ENCODE data around the gene VPS13C. TPM values are rescaled to one million over a fixed set of nuclear protein-coding genes. Genes with fewer than 3 reads are reported as not detected.

The VPS13C gene
- total RNA-seq, 1 donor, result 117 TPM

GRCh38 chr15:62107571-62108121 is 47.4 kb upstream of the VPS13C start:
- Histone ChIP-seq H4K20me1 (ENCODE audit: insufficient read depth, low read length) (no peaks in the 10 kb centered on the region), H3K9me3 (ENCODE audit: low read depth, low read length) (no peaks in the 10 kb centered on the region), H3K27ac (ENCODE audit: low read depth, low read length) (no peak overlapping the region), H3K36me3 (ENCODE audit: insufficient read depth, low read length) (no peaks in the 10 kb centered on the region), H3K4me2 (ENCODE audit: insufficient read depth, low read length) (no peak overlapping the region), H3K4me3 (ENCODE audit: insufficient read depth, low read length) (no peak overlapping the region), H3K27me3 (ENCODE audit: insufficient read depth, low read length) (no peaks in the 10 kb centered on the region), H3K79me2 (ENCODE audit: insufficient read depth, low read length) (no peaks in the 10 kb centered on the region), H3K4me1 (ENCODE audit: insufficient read depth, low read length) (peaks cover 15% of the 10 kb centered on the region), H2AFZ (ENCODE audit: low read length) (no peak overlapping the region)
- DNase-seq (ENCODE audit: insufficient read length, low spot score, missing footprints), result no peak
- no peak for TF ChIP-seq CTCF (IDR thresholded peaks at IDR 0.05; ENCODE audit: extremely low read depth, low read depth, low read length)

DNA sequence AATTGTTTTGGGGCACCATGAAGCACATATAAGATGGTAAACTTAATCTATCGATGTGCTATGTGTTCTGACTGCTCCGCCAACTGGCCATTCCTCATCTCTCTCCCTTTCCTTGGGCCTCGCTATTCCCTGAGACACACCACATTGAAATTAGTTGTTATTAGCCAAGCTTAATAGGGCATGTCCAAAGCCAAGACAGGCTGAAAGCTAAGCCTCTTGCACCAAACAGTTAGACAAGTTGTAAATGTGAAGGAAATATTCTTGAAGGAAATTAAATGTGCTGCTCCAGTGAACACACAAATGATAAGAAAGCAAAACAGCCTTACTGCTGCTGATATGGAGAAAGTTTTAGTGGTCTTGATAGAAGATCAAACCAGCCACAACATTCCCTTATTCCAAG is 45.8 kb upstream of the VPS13C start:
- H3K4me2 ChIP-seq (ENCODE audit: insufficient read depth, low read length), result no peak overlapping the region
- H3K36me3 ChIP-seq (ENCODE audit: insufficient read depth, low read length), result no peaks in the 10 kb centered on the region
- H3K79me2 ChIP-seq (ENCODE audit: insufficient read depth, low read length), result no peaks in the 10 kb centered on the region
- H3K4me1 ChIP-seq (ENCODE audit: insufficient read depth, low read length), result peaks cover 12% of the 10 kb centered on the region
- H4K20me1 ChIP-seq (ENCODE audit: insufficient read depth, low read length), result no peaks in the 10 kb centered on the region
- no peaks in the 10 kb centered on the region for H3K27me3 ChIP-seq (ENCODE audit: insufficient read depth, low read length)
- H2AFZ ChIP-seq (ENCODE audit: low read length), result no peak overlapping the region
- DNase-seq (ENCODE audit: insufficient read length, low spot score, missing footprints), result no peak
- no peak for TF ChIP-seq CTCF (IDR thresholded peaks at IDR 0.05; ENCODE audit: extremely low read depth, low read depth, low read length)
- H3K9me3 ChIP-seq (ENCODE audit: low read depth, low read length), result no peaks in the 10 kb centered on the region
- no peak overlapping the region for H3K4me3 ChIP-seq (ENCODE audit: insufficient read depth, low read length)
- H3K27ac ChIP-seq (ENCODE audit: low read depth, low read length), result no peak overlapping the region

GRCh38 chr15:62105266-62105665 is 45.0 kb upstream of the VPS13C start:
- no peaks in the 10 kb centered on the region for H4K20me1 ChIP-seq (ENCODE audit: insufficient read depth, low read length)
- no peak for TF ChIP-seq CTCF (IDR thresholded peaks at IDR 0.05; ENCODE audit: extremely low read depth, low read depth, low read length)
- peaks cover 6% of the 10 kb centered on the region for H3K4me1 ChIP-seq (ENCODE audit: insufficient read depth, low read length)
- H3K79me2 ChIP-seq (ENCODE audit: insufficient read depth, low read length), result no peaks in the 10 kb centered on the region
- H3K4me3 ChIP-seq (ENCODE audit: insufficient read depth, low read length), result no peak overlapping the region
- no peaks in the 10 kb centered on the region for H3K27me3 ChIP-seq (ENCODE audit: insufficient read depth, low read length)
- H3K36me3 ChIP-seq (ENCODE audit: insufficient read depth, low read length), result no peaks in the 10 kb centered on the region
- H3K4me2 ChIP-seq (ENCODE audit: insufficient read depth, low read length), result no peak overlapping the region
- H2AFZ ChIP-seq (ENCODE audit: low read length), result no peak overlapping the region
- H3K9me3 ChIP-seq (ENCODE audit: low read depth, low read length), result no peaks in the 10 kb centered on the region
- no peak for DNase-seq (ENCODE audit: insufficient read length, low spot score, missing footprints)
- H3K27ac ChIP-seq (ENCODE audit: low read depth, low read length), result no peak overlapping the region

- H3K27ac ChIP-seq (ENCODE audit: low read depth, low read length), result no peak overlapping the region
- no peak for TF ChIP-seq CTCF (IDR thresholded peaks at IDR 0.05; ENCODE audit: extremely low read depth, low read depth, low read length)
- H3K4me1 ChIP-seq (ENCODE audit: insufficient read depth, low read length), result peaks cover 1% of the 10 kb centered on the region
- H3K36me3 ChIP-seq (ENCODE audit: insufficient read depth, low read length), result no peaks in the 10 kb centered on the region
- H2AFZ ChIP-seq (ENCODE audit: low read length), result no peak overlapping the region
- H3K79me2 ChIP-seq (ENCODE audit: insufficient read depth, low read length), result no peaks in the 10 kb centered on the region
- H3K4me3 ChIP-seq (ENCODE audit: insufficient read depth, low read length), result no peak overlapping the region
- no peaks in the 10 kb centered on the region for H3K27me3 ChIP-seq (ENCODE audit: insufficient read depth, low read length)
- no peaks in the 10 kb centered on the region for H4K20me1 ChIP-seq (ENCODE audit: insufficient read depth, low read length)
- H3K4me2 ChIP-seq (ENCODE audit: insufficient read depth, low read length), result no peak overlapping the region
- H3K9me3 ChIP-seq (ENCODE audit: low read depth, low read length), result no peaks in the 10 kb centered on the region
- no peak for DNase-seq (ENCODE audit: insufficient read length, low spot score, missing footprints)
Observed at GRCh38 chr15:62104846-62105245, 44.6 kb upstream of the VPS13C start.
